Uterus (tissue), 4 donors: ENCODE measurements around the gene PYCARD. TPM values are rescaled to one million over a fixed set of nuclear protein-coding genes. Genes with fewer than 3 reads are reported as not detected.
"Not testable (repeated sequence)": the region's sequence is repeated elsewhere in the genome, so short reads cannot be mapped to it uniquely, and the experiment has no call there.

Experiments used
- DNase-seq, 2 donors: peaks; one replicate each; pipeline ENCODE4 v3.0.0-alpha.2; 2019 to 2020
- H3K27ac ChIP-seq, 2 donors: fragments of 200-600 bp; sonication (generic); 1 replicate in 1 of 2; 2 replicates in 1 of 2; pipeline ENCODE4 v1.5.1; 2016 to 2018
- H3K27me3 ChIP-seq, 2 donors: fragments of 200-600 bp; sonication (generic); one replicate each; pipeline ENCODE4 v1.5.1; 2018 to 2019; ENCODE audit warnings: control low read depth in 1 of 2
- H3K36me3 ChIP-seq, 2 donors: fragments of 200-600 bp; sonication (generic); one replicate each; pipeline ENCODE4 v1.5.1; 2019; ENCODE audit warnings: control low read depth in 1 of 2
- H3K4me1 ChIP-seq, 2 donors: fragments of 200-600 bp; sonication (generic); one replicate each; pipeline ENCODE4 v1.5.1; 2018 to 2019; ENCODE audit warnings: control low read depth in 1 of 2
- H3K4me3 ChIP-seq, 2 donors: fragments of 200-600 bp; sonication (generic); 1 replicate in 1 of 2; 2 replicates in 1 of 2; pipeline ENCODE4 v1.5.1; 2018 to 2019; ENCODE audit warnings: mild to moderate bottlenecking in 1 of 2
- H3K9me3 ChIP-seq, 2 donors: fragments of 200-600 bp; sonication (generic); one replicate each; pipeline ENCODE4 v1.5.1; 2019; ENCODE audit warnings: control low read depth in 1 of 2
- POLR2A ChIP-seq, 2 donors: fragments of 450-650 bp; IDR thresholded peaks; one replicate each; pipeline ENCODE4 v1.6.1; 2016; ENCODE audit warnings: antibody characterized with exemption in 2 of 2, mild to moderate bottlenecking in 1 of 2, moderate library complexity in 1 of 2
- intact Hi-C: fragments of 100-400 bp; cut with DNase I; formaldehyde crosslinking; loops from one replicate; pipeline ENCODE4 v1.15.1; 2023; ENCODE audit warnings: low total_unique reads
- total RNA-seq, 4 donors: library from RNA; depleted of rRNA in 3 of 4; stranded (reverse); fragments of >200 nt in 3 of 4; gene quantifications; one replicate each; pipeline versions ENCODE4 v1.1.0 to v1.2.4, GENCODE V29; 2014 to 2023
- TF ChIP-seq, protein P1 (sequence below), 4 experiments: fragments of 200-600 bp in 2 of 4; fragments of 450-650 bp in 2 of 4; sonication (generic) in 2 of 4; IDR thresholded peaks; one replicate each; pipeline ENCODE4 v1.5.1; 2016 to 2019; ENCODE audit warnings: antibody characterized with exemption in 4 of 4, mild to moderate bottlenecking in 2 of 4, moderate library complexity in 1 of 4
- donor health status: DM: yes; HTN: yes; CAD: no.

Gene PYCARD
- total RNA-seq, 4 donors from 2014 or later, result 12.7 to 87.1 (median 18.0) TPM

DNA sequence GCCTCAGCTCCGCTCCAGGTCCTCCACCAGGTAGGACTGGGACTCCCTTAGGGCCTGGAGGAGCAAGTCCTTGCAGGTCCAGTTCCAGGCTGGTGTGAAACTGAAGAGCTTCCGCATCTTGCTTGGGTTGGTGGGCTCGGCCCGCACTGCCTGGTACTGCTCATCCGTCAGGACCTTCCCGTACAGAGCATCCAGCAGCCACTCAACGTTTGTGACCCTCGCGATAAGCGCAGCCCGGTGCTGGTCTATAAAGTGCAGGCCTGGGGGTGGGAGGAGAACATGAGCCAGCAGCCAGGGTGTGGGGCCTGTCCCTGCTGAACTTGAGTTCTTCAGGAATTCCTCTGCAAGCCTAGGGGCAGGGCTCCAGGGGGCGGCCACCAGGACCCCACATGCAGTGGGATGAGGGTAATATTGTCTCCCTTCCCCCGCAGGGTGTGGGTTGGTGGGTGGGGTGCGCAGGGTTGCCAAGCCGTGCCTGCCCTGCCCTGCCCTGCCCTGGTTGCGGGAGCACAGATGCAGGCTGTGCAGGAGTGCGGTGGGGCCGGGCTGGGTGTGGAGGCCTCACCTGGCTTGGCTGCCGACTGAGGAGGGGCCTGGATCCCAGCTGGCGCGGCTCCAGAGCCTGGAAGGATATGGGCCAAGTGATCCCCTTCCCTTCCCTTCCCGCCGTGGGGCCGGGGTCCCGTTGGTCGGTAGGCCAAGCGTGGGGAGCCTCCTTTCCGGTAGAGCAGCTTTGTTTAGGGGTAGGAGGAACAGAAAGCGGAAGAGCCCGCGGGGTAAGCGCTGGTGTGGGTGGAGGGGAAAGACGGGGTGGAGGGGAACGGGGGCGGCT is 762 bp downstream of the PYCARD start:
- no peaks in the 10 kb centered on the region for H3K36me3 ChIP-seq
- intact Hi-C loops, result no loop called here
- no peaks in the 10 kb centered on the region for H3K4me1 ChIP-seq
- peak overlapping the region; percentile 50 to 56 for H3K4me3 ChIP-seq
- DNase-seq, result no peak
- TF ChIP-seq, protein P1, sequence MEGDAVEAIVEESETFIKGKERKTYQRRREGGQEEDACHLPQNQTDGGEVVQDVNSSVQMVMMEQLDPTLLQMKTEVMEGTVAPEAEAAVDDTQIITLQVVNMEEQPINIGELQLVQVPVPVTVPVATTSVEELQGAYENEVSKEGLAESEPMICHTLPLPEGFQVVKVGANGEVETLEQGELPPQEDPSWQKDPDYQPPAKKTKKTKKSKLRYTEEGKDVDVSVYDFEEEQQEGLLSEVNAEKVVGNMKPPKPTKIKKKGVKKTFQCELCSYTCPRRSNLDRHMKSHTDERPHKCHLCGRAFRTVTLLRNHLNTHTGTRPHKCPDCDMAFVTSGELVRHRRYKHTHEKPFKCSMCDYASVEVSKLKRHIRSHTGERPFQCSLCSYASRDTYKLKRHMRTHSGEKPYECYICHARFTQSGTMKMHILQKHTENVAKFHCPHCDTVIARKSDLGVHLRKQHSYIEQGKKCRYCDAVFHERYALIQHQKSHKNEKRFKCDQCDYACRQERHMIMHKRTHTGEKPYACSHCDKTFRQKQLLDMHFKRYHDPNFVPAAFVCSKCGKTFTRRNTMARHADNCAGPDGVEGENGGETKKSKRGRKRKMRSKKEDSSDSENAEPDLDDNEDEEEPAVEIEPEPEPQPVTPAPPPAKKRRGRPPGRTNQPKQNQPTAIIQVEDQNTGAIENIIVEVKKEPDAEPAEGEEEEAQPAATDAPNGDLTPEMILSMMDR (IDR thresholded peaks at IDR 0.05), result no peak
- TF ChIP-seq POLR2A (IDR thresholded peaks at IDR 0.05), result no peak
- H3K27ac ChIP-seq, result peak overlapping the region; percentile 41 to 60
- H3K27me3 ChIP-seq, result no peaks in the 10 kb centered on the region
- no peaks in the 10 kb centered on the region for H3K9me3 ChIP-seq

DNA sequence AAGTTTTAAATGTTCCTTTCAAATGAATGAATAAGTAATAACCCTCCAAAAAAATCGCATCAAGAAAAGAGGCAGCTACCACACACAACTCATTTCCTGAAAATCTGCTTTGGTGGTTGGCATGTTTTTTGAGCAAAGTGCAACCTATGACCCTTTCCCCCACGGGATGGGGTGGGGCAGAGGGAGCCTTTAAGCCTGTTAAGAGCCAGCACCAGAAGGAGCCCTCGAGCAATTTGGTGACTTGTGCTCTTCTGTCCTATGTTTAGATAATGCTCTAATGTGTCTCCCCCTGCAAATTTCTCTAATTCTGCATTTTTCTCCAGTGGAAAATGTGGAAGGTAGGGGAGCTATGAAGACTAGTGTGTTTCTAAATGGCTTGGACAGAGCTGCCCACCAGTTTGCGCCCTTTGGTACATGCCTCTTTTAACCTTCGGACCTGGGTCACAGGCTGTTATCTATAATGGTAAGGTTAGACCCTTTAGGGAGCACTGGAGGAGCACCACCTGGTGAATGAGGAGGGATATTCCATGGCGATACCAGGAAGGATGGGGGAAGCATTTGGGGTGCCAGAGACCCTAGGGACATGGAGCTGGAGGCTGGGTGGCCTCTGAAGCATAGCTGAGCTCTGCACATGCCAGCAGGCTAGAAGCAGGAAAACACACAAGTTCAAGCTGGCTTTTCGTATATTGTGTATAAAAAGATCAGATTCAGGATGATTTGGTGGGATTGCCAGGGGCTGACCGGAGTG is 1.6 kb downstream of the PYCARD start:
- Histone ChIP-seq H3K27ac (no peak overlapping the region), H3K4me3 (no peak overlapping the region), H3K9me3 (no peaks in the 10 kb centered on the region), H3K36me3 (no peaks in the 10 kb centered on the region), H3K4me1 (no peaks in the 10 kb centered on the region), H3K27me3 (no peaks in the 10 kb centered on the region)
- intact Hi-C loops, result no loop called here
- no peak for TF ChIP-seq POLR2A (IDR thresholded peaks at IDR 0.05)
- TF ChIP-seq, protein P1 (IDR thresholded peaks at IDR 0.05), result no peak
- DNase-seq, result no peak

DNA sequence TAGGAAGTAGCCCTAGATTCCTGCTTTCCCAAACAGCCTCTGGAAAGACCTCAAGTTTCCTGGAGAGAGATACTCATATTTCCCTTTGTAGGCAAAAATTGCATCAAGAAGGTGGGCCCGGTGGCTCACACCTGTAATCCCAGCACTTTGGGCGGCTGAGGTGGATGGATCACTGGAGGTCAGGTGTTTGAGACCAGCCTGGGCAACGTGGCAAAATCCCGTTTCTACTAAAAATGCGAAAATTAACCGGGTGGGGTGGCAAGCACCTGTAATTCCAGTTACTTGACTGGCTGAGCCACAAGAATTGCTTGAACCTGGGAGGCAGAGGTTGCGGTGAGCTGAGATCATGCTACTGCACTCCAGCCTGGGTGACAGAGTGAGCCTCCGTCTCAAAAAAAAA is 2.4 kb downstream of the PYCARD start:
- H3K9me3 ChIP-seq, intact Hi-C loops, H3K4me3 ChIP-seq, H3K4me1 ChIP-seq, H3K36me3 ChIP-seq, DNase-seq, H3K27ac ChIP-seq, H3K27me3 ChIP-seq: not testable (repeated sequence)

DNA sequence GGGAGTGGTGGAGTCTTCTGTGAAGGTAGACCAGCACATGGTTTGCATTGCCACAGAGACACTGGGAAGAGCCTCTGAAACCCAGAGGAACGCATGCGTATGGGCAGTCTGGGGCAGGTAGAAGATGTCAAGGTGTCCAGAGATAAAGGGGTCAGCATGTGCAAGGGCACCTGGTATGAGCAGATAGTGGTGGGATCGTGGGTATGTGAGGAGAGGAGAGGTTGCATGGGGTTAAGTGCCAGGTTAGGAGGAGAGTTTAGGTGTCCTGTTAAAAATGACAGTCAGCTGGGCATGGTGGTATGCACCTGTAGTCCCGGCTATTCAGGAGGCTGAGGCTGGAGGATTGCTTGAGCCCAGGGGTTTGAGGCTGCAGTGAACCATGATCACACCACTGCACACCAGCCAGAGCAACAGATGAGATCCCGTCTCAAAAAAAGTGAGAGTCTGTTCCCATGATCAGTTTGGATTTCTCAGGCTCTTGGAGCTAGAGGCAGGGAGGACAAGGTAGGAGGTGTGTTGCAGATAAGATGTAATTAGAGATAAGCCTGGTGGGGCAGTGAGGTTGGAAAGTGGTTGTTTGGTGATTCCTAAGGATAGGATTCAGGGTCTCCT is 3.0 kb downstream of the PYCARD start:
- no peaks in the 10 kb centered on the region for H3K27me3 ChIP-seq
- H3K36me3 ChIP-seq, result no peaks in the 10 kb centered on the region
- H3K4me1 ChIP-seq, result no peaks in the 10 kb centered on the region
- no peak overlapping the region for H3K4me3 ChIP-seq
- no peaks in the 10 kb centered on the region for H3K9me3 ChIP-seq
- no peak for TF ChIP-seq POLR2A (IDR thresholded peaks at IDR 0.05)
- TF ChIP-seq, protein P1 (IDR thresholded peaks at IDR 0.05), result no peak
- intact Hi-C loops, result no loop called here
- H3K27ac ChIP-seq, result no peak overlapping the region
- DNase-seq, result no peak

DNA sequence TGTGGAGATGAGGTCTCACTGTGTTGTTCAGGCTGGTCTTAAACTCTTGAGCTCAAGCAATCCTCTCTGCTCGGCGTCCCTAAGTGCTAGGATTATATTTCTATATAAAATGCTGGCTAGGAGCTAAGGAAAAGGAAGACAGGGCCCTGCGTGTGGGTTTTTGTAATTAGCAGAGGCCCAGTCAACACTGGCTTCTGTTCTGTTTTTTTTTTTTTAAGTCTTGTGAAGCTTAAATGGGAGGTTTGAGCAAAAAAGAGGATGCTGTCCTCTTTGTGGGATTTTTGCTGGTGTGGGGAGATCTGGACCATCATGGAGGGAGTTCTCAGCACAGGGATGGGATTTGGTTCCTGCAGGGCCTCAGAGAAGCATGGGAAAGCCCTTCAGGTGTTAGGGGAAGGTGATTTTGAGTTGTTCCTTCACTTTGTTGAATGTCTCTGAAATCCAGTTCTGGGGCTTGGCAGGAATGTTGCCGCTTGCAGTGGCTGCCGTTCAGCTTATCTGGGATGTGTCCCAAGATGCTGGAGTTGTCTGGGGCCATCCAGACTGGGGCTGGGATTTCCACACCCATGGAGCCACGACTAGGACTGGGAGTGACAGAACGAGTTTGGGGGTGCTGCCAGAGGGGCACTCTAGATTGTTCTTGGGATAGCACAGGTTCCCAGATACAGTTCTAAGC is 4.2 kb downstream of the PYCARD start:
- intact Hi-C loops, result no loop called here
- no peak for DNase-seq
- H3K36me3 ChIP-seq, result no peaks in the 10 kb centered on the region
- H3K27ac ChIP-seq, result no peak overlapping the region
- no peaks in the 10 kb centered on the region for H3K27me3 ChIP-seq
- TF ChIP-seq POLR2A (IDR thresholded peaks at IDR 0.05), result no peak
- TF ChIP-seq, protein P1 (IDR thresholded peaks at IDR 0.05), result no peak
- no peaks in the 10 kb centered on the region for H3K9me3 ChIP-seq
- no peak overlapping the region for H3K4me3 ChIP-seq
- H3K4me1 ChIP-seq, result no peaks in the 10 kb centered on the region
